ENCODE data around the gene FBXO34. TPM values are rescaled to one million over a fixed set of nuclear protein-coding genes. Genes with fewer than 3 reads are reported as not detected.

The FBXO34 gene
- polyA plus RNA-seq, 1 experiment = 30.9 TPM

DNA sequence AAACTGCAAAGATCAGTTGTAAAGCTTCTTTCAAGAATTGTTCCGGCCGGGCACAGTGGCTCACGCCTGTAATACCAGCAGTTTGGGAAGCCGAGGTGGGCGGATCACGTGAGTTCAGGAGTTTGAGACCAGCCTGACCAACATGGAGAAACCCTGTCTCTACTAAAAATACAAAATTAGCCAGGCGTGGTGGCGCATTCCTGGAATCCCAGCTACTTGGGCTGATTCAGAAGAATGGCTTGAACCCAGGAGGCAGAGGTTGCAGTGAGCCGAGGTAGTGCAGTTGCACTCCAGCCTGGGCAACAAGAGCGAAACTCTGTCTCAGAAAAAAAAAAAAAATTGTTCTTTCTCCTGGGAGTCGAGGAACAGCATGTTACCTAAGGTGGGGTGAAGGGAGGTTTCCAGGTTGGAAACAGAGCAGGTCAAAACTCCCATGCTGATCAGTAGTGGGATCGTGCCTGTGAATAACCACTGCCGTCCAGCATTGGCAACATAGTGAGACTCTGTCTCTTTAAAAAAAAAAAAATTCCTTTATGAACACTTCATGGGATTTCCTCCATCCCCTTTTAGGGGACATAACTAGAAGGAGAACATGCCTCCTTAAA lies 13.9 kb downstream of the FBXO34 start:
- no peak for DNase-seq (ENCODE audit: low read depth, low spot score)
- CTCF ChIA-PET = interaction anchor here (0.7 to 1.3 kb wide), 2 partner anchors 15 to 49 kb away, joined by 4 read pairs; no protein-coding TSS in a partner anchor
- POLR2A ChIA-PET = no interaction called here

GRCh38 chr14:55288439-55288838 lies 17.2 kb downstream of the FBXO34 start:
- H3K27ac ChIP-seq (ENCODE audit: low read depth, low read length) = no peak overlapping the region
- POLR2A ChIA-PET = no interaction called here
- no peak overlapping the region for H3K4me3 ChIP-seq (ENCODE audit: low read depth, low read length)
- no peak for TF ChIP-seq CTCF (IDR thresholded peaks at IDR 0.05; ENCODE audit: low read depth, low read length)
- DNase-seq (ENCODE audit: low read depth, low spot score) = no peak
- H3K27me3 ChIP-seq (ENCODE audit: control insufficient read depth, insufficient read depth, low read length) = no peaks in the 10 kb centered on the region
- CTCF ChIA-PET = no interaction called here
- no peaks in the 10 kb centered on the region for H3K9me3 ChIP-seq (ENCODE audit: control insufficient read depth, insufficient read depth, low read length)

More for the DNA sequence above, 13.9 kb downstream of the FBXO34 start:
- TF ChIP-seq CTCF (IDR thresholded peaks at IDR 0.05; ENCODE audit: low read depth, low read length) = no peak
- Histone ChIP-seq H3K27ac (ENCODE audit: low read depth, low read length) (no peak overlapping the region), H3K4me3 (ENCODE audit: low read depth, low read length) (no peak overlapping the region), H3K27me3 (ENCODE audit: control insufficient read depth, insufficient read depth, low read length) (no peaks in the 10 kb centered on the region), H3K9me3 (ENCODE audit: control insufficient read depth, insufficient read depth, low read length) (no peaks in the 10 kb centered on the region)

GRCh38 chr14:55291480-55292081 lies 20.4 kb downstream of the FBXO34 start:
- Histone ChIP-seq H3K27me3 (ENCODE audit: control insufficient read depth, insufficient read depth, low read length) (no peaks in the 10 kb centered on the region), H3K4me3 (ENCODE audit: low read depth, low read length) (no peak overlapping the region), H3K9me3 (ENCODE audit: control insufficient read depth, insufficient read depth, low read length) (no peaks in the 10 kb centered on the region), H3K27ac (ENCODE audit: low read depth, low read length) (no peak overlapping the region)
- TF ChIP-seq CTCF (IDR thresholded peaks at IDR 0.05; ENCODE audit: low read depth, low read length) = no peak
- DNase-seq (ENCODE audit: low read depth, low spot score) = no peak
- ChIA-PET POLR2A (no interaction called here), CTCF (interaction anchor here (1.5 kb wide), 1 partner anchor 21 kb away, joined by 5 read pairs; no protein-coding TSS in a partner anchor)

DNA sequence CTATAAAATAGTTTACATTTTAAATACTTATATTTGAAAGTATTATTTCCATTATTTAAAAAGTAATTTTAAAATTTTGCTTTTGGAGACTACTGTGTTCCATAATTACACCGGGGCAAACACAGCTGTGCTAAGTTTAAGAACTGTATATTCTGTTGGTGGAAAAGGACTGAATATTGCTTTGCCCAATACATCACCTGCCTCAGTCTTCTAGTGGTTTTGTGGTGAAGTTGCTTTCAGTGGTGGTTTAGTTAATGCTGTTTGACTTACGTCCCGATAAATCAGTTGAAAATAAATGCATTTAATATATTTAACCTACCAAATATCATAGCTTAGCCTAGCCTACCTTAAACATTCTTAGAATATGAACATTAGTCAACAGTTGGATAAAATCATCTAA lies 23.4 kb downstream of the FBXO34 start:
- no peak overlapping the region for H3K4me3 ChIP-seq (ENCODE audit: low read depth, low read length)
- ChIA-PET POLR2A (interaction anchor here (0.6 kb wide), 1 partner anchor 546 kb away, joined by 3 read pairs; no protein-coding TSS in a partner anchor), CTCF (interaction anchor here (0.5 to 0.9 kb wide), 2 partner anchors 23 to 60 kb away, joined by 3 to 7 read pairs; no protein-coding TSS in a partner anchor)
- DNase-seq (ENCODE audit: low read depth, low spot score) = no peak
- no peaks in the 10 kb centered on the region for H3K27me3 ChIP-seq (ENCODE audit: control insufficient read depth, insufficient read depth, low read length)
- no peaks in the 10 kb centered on the region; the same call in 1 of the 2 replicates for H3K9me3 ChIP-seq (ENCODE audit: control insufficient read depth, insufficient read depth, low read length)
- no peak for TF ChIP-seq CTCF (IDR thresholded peaks at IDR 0.05; ENCODE audit: low read depth, low read length)
- no peak overlapping the region for H3K27ac ChIP-seq (ENCODE audit: low read depth, low read length)
